Mucosa of rectum (tissue), 2 donors: ENCODE data around the gene BLTP3A.
"Not testable (repeated sequence)": the region's sequence is repeated elsewhere in the genome, so short reads cannot be mapped to it uniquely, and the experiment has no call there.

Source experiments
- H3K27ac ChIP-seq, 2 donors: one replicate each; pipeline ENCODE4 v1.7.0; 2013; ENCODE audit warnings: inconsistent platforms in 2 of 2, low read depth in 2 of 2, low read length in 2 of 2
- H3K27me3 ChIP-seq, 2 donors: one replicate each; pipeline ENCODE4 v1.7.0; 2013; ENCODE audit warnings: low read length in 2 of 2; ENCODE audit not compliant: control insufficient read depth in 2 of 2, insufficient read depth in 2 of 2
- H3K36me3 ChIP-seq, 2 donors: one replicate each; pipeline ENCODE4 v1.7.0; 2013; ENCODE audit warnings: low read length in 2 of 2; ENCODE audit not compliant: control insufficient read depth in 2 of 2, insufficient read depth in 2 of 2
- H3K4me1 ChIP-seq, 2 donors: one replicate each; pipeline ENCODE4 v1.7.0; 2013; ENCODE audit warnings: low read length in 2 of 2, mild to moderate bottlenecking in 1 of 2; ENCODE audit not compliant: control insufficient read depth in 2 of 2, insufficient read depth in 2 of 2
- H3K4me3 ChIP-seq, 2 donors: one replicate each; pipeline ENCODE4 v1.7.0; 2013; ENCODE audit warnings: low read length in 2 of 2
- H3K9ac ChIP-seq, 2 donors: one replicate each; pipeline ENCODE4 v1.7.0; 2013; ENCODE audit warnings: low read length in 2 of 2, low read depth in 1 of 2, mild to moderate bottlenecking in 1 of 2
- H3K9me3 ChIP-seq, 2 donors: one replicate each; pipeline ENCODE4 v1.7.0; 2013; ENCODE audit warnings: low read length in 2 of 2; ENCODE audit not compliant: control insufficient read depth in 2 of 2
- donor health status: healthy.
- donor health status: Normal muscosa, but diverticular disease.

BLTP3A gene

DNA sequence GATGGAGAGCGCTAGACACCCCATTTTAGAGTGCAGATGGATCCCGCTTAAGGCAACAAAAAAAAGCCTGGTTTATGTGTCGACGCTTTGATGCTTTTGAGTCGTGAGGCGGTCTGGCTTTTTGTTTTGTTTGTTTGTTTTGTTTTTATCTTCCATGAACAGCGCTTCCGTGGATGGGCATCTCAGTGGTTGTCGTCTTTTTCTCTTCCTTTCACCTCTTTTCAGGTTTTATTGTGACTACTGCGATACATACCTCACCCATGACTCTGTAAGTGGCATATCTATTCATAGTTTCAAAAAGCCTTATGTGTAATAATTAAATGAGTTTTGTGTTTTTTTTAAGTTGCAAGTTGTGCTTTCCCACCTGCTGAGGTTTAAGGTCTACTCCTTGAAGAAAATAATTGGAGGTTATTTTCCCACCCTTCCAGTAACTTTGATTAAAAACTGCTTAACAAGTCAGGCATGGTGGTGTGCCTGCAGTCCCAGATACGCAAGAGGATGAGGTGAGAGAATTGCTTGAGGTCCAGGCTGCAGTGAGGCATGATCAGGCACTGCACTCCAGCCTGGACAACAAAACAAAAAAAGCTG is 34.1 kb upstream of the BLTP3A start:
- H3K9me3 ChIP-seq = no peaks in the 10 kb centered on the region
- peak overlapping the region; percentile 83 for H3K9ac ChIP-seq
- H3K36me3 ChIP-seq = peaks cover 0 to 9% of the 10 kb centered on the region in 2 donors
- peaks cover 5 to 10% of the 10 kb centered on the region in 2 donors for H3K4me1 ChIP-seq
- peak overlapping the region; percentile 91 to 92 for H3K4me3 ChIP-seq
- H3K27ac ChIP-seq = peak overlapping the region; percentile 74 to 91
- no peaks in the 10 kb centered on the region for H3K27me3 ChIP-seq

DNA sequence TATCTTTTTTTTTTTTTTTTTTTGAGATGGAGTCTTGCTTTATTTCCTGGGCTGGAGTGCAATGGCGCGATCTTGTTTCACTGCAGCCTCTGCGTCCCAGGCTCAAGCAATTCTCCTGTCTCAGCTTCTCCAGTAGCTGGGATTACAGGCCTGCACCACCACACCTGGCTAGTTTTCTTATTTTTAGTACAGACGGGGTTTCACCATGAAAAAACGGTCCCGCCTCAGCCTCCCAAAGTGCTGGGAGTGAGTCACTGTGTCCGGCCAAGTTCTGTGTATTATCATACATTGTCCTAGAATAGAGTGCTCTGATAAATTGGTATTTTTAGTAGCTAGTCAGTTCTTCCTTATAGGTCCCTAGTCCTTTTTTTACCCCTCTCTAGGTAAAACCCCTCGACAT is 31.8 kb upstream of the BLTP3A start:
- Histone ChIP-seq H3K27ac (no peak overlapping the region), H3K9me3 (no peaks in the 10 kb centered on the region), H3K4me3 (no peak overlapping the region), H3K9ac (no peak overlapping the region), H3K27me3 (no peaks in the 10 kb centered on the region), H3K36me3 (peaks cover 7 to 20% of the 10 kb centered on the region in 2 donors), H3K4me1 (peaks cover 5 to 10% of the 10 kb centered on the region in 2 donors)

DNA sequence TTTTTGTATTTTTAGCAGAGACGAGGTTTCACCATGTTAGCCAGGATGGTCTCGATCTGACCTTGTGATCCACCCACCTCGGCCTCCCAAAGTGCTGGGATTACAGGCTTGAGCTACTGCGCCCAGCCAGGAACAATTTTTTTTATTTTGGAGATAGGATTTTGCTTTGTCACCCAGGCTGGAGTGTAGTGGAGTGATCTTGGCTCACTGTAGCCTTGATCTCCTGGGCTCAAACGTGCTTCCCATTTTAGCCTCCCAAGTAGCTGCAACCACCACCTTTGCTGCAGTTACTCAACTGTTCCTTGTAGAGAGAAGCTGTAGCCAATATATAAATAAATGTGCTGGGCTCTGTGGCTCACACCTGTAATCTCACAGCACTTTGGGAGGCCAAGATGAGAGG is 30.2 kb upstream of the BLTP3A start:
- H3K36me3 ChIP-seq = peaks cover 8 to 33% of the 10 kb centered on the region in 2 donors
- H3K27me3 ChIP-seq, H3K9me3 ChIP-seq, H3K4me3 ChIP-seq, H3K27ac ChIP-seq, H3K9ac ChIP-seq, H3K4me1 ChIP-seq: not testable (repeated sequence)

DNA sequence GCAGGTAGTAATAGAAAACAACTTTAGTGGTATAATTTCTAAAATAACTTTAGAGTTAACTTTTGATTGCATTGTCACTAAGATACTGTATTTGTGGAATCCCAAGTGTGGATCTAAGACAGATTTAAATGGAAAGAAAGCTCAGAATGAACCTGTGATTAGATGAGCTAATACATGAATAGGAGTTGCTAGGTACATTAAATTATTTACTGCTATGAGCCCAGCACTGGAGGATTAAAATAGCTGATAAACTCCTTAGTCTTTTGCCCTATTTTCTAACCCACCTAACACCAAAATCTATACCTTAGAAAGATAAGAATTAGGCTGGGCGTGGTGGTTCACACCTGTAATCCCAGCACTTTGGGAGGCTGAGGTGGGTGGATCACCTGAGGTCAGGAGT is 23.7 kb upstream of the BLTP3A start:
- Histone ChIP-seq H3K9me3 (no peaks in the 10 kb centered on the region), H3K4me1 (no peaks in the 10 kb centered on the region), H3K9ac (no peak overlapping the region), H3K27me3 (no peaks in the 10 kb centered on the region), H3K27ac (no peak overlapping the region), H3K4me3 (no peak overlapping the region), H3K36me3 (peaks cover 40 to 65% of the 10 kb centered on the region in 2 donors)

DNA sequence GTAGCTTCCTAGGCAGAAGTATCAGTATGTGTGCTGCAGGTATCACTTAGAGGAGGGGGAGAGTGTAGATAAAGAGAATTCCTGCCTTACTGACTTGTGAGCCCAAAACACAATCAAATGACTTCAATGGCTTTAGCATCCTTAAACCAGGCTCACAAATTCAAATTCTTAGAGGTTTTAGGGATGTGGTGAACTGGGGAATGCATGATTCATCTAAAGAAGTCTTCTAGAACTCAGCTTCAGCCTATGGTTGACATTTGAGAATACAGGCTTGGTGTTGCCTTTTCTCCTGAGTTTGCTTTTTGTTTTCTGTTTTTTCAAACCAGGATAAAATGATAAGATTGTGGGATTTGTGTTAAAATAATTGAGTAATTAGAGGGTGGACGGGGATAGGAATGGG is 20.2 kb upstream of the BLTP3A start:
- Histone ChIP-seq H3K9ac (no peak overlapping the region), H3K27me3 (no peaks in the 10 kb centered on the region), H3K9me3 (no peaks in the 10 kb centered on the region), H3K27ac (no peak overlapping the region), H3K4me3 (no peak overlapping the region), H3K36me3 (peaks cover 41 to 56% of the 10 kb centered on the region in 2 donors), H3K4me1 (no peaks in the 10 kb centered on the region)

DNA sequence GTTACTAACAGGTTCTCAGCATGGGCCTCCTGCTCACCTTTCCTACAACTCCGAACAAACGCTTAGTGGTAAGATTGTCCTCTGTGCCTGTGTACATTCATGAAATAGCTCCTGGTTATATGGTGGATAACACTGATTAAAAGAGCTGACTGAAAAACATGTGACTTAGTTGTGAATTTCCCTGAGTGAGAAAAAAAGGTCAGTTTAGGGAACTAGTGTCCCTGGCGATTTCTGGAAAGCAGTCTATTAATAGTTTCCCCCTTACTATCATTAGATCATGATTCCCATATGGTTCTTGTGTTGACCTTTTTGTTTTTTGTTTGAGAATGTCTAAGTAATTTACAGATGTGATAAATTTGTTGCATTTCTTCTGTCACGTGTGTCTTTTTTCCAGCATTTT is 18.9 kb upstream of the BLTP3A start:
- H3K4me1 ChIP-seq = no peaks in the 10 kb centered on the region
- H3K9me3 ChIP-seq = no peaks in the 10 kb centered on the region
- H3K4me3 ChIP-seq = no peak overlapping the region
- no peak overlapping the region for H3K27ac ChIP-seq
- H3K9ac ChIP-seq = no peak overlapping the region
- no peaks in the 10 kb centered on the region for H3K27me3 ChIP-seq
- H3K36me3 ChIP-seq = peaks cover 34 to 45% of the 10 kb centered on the region in 2 donors

DNA sequence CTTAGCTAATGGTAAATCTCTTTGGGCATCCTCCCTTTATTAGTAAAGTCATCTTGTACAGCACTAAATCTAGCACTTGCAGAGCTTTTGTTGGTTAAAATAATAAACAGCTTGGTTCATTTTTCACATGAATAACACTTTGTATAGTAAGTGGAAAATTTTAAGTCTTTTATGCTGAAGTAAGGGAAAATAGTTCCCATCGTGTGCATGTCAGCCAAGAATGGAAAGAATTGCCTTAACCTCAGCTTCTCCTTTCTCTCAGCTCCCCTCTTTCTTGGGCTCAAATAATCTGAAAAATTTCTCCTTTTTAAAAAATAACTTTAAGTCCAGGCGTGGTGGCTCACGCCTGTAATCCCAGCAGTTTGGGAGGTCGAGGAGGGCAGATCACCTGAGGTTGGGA is 18.0 kb upstream of the BLTP3A start:
- Histone ChIP-seq H3K4me3 (no peak overlapping the region), H3K27me3 (no peaks in the 10 kb centered on the region), H3K9ac (no peak overlapping the region), H3K27ac (no peak overlapping the region), H3K36me3 (peaks cover 29 to 35% of the 10 kb centered on the region in 2 donors), H3K4me1 (no peaks in the 10 kb centered on the region), H3K9me3 (no peaks in the 10 kb centered on the region)

DNA sequence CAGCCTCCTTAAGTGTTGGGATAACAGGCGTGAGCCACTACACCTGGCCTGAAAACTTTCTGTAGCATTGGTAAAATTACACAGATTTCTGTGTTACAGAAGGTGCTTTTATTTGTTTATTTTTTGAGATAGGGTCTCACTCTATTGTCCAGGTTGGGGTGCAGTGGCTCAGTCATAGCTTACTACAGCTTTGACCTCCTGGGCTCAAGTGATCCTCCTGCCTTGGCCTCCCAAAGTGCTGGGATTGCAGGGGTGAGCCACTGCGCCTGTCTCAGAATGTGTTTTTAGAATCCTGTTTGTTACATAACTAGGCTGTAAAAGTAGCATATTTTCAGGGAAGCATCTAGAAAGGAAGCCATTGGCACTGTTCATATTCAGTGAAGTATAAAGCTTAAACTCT is 16.9 kb upstream of the BLTP3A start:
- Histone ChIP-seq H3K36me3 (peaks cover 28 to 29% of the 10 kb centered on the region in 2 donors), H3K4me3 (no peak overlapping the region), H3K27ac (no peak overlapping the region), H3K9ac (no peak overlapping the region), H3K27me3 (no peaks in the 10 kb centered on the region), H3K4me1 (no peaks in the 10 kb centered on the region), H3K9me3 (no peaks in the 10 kb centered on the region)

DNA sequence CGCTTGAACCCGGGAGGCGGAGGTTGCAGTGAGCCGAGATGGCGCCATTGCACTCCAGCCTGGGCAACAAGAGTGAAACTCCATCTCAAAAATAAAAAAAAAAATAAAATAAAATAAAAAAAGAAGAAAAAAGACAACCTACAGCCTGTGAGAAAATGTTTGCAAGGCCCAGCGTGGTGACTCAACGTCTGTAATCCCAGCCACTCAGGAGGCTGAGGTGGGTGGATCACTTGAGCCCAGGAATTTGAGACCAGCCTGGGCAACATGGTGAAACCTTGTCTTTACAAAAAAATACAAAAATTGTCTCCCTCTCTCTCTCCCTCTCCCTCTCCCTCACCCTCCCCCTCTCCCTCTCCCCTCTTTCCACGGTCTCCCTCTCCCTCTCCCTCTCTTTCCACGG is 6.5 kb upstream of the BLTP3A start:
- not testable (repeated sequence) for H3K9me3 ChIP-seq, H3K9ac ChIP-seq, H3K27ac ChIP-seq, H3K27me3 ChIP-seq, H3K4me1 ChIP-seq, H3K36me3 ChIP-seq, H3K4me3 ChIP-seq

DNA sequence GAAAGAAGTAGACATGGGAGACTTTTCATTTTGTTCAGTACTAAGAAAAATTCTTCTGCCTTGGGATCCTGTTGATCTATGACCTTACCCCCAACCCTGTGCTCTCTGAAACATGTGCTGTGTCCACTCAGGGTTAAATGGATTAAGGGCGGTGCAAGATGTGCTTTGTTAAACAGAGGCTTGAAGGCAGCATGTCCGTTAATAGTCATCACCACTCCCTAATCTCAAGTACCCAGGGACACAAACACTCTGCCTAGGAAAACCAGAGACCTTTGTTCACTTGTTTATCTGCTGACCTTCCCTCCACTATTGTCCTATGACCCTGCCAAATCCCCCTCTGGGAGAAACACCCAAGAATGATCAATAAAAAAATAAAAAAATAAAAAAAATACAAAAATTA is 4.7 kb upstream of the BLTP3A start:
- H3K36me3 ChIP-seq, H3K9me3 ChIP-seq, H3K27ac ChIP-seq, H3K9ac ChIP-seq, H3K4me1 ChIP-seq, H3K27me3 ChIP-seq, H3K4me3 ChIP-seq: not testable (repeated sequence)

DNA sequence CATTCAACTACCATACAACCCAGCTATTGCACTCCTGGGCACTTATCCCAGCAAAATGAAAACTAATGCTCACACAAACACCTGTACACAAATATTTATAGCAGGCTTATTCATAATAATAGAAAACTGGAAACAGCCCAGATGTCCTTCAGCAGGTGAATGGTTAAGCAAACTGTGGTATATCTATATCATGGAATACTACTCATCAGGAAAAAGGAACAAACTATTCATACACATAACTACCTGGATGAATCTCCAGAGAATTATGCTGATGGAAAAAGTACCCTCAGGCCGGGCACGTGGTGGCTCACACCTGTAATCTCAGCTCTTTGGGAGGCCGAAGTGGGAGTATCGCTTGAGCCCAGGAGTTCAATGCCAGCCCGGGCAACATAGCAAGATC is 3.8 kb upstream of the BLTP3A start:
- H3K27ac ChIP-seq = no peak overlapping the region

More for the DNA sequence above, 3.8 kb upstream of the BLTP3A start:
- no peaks in the 10 kb centered on the region for H3K36me3 ChIP-seq
- no peak overlapping the region for H3K4me3 ChIP-seq
- H3K9me3 ChIP-seq = no peaks in the 10 kb centered on the region
- H3K4me1 ChIP-seq = peaks cover 4% of the 10 kb centered on the region in 2 donors
- H3K27me3 ChIP-seq = no peaks in the 10 kb centered on the region
- no peak overlapping the region for H3K9ac ChIP-seq
